ENCODE results near the gene SELENOS.
"Not testable (repeated sequence)": the region's sequence is repeated elsewhere in the genome, so short reads cannot be mapped to it uniquely, and the experiment has no call there.

Gene SELENOS

GRCh38 chr15:101296418-101297405 is 19.4 kb upstream of the SELENOS start:
- H3K27ac Mint-ChIP-seq: peak overlapping the region; percentile 96
- DNase-seq (ENCODE audit: low spot score in 2 of 2): no peak

GRCh38 chr15:101295607-101296161 is 18.4 kb upstream of the SELENOS start:
- DNase-seq (ENCODE audit: low spot score in 2 of 2) (peak in 1 of 2 donors; percentile 57), ATAC-seq (no peak)
- Mint-ChIP-seq H3K4me1 (peaks cover 24% of the 10 kb centered on the region), H3K27ac (peak overlapping the region; percentile 96), H3K9me3 (no peaks in the 10 kb centered on the region), H3K4me3 (peak overlapping the region; percentile 96), H3K36me3 (peaks cover 49% of the 10 kb centered on the region)

More at GRCh38 chr15:101296418-101297405, 19.4 kb upstream of the SELENOS start:
- peaks cover 39% of the 10 kb centered on the region for H3K36me3 Mint-ChIP-seq
- no peaks in the 10 kb centered on the region for H3K9me3 Mint-ChIP-seq
- peaks cover 24% of the 10 kb centered on the region for H3K4me1 Mint-ChIP-seq
- H3K4me3 Mint-ChIP-seq: peak overlapping the region; percentile 96
- no peak for ATAC-seq

GRCh38 chr15:101294731-101295606 is 17.7 kb upstream of the SELENOS start, which contains the start of gene SNRPA1:
Gene SNRPA1, minus strand, starts transcription at chr15:101295248. Its CDS starts 70 bp downstream, at chr15:101295178.
- no peaks in the 10 kb centered on the region for H3K9me3 Mint-ChIP-seq
- peaks cover 56% of the 10 kb centered on the region for H3K36me3 Mint-ChIP-seq
- peaks cover 24% of the 10 kb centered on the region for H3K4me1 Mint-ChIP-seq

GRCh38 chr15:101293122-101293521 is 15.8 kb upstream of the SELENOS start:
- no peak for DNase-seq (ENCODE audit: low spot score in 2 of 2)
- H3K27ac Mint-ChIP-seq: peak overlapping the region; percentile 96
- H3K4me1 Mint-ChIP-seq: peaks cover 39% of the 10 kb centered on the region

More at GRCh38 chr15:101294731-101295606, 17.7 kb upstream of the SELENOS start, which contains the start of gene SNRPA1:
- ATAC-seq: peak; percentile 92
- Mint-ChIP-seq H3K27ac (peak within 1 kb of the TSS; percentile 96), H3K4me3 (peak within 1 kb of the TSS; percentile 96)
- DNase-seq (ENCODE audit: low spot score in 2 of 2): peak; percentile 97 to 99

GRCh38 chr15:101288905-101289513 is 11.7 kb upstream of the SELENOS start:
- H3K4me3 Mint-ChIP-seq: no peak overlapping the region
- peaks cover 32% of the 10 kb centered on the region for H3K4me1 Mint-ChIP-seq
- DNase-seq (ENCODE audit: low spot score in 2 of 2) (no peak), ATAC-seq (peak; percentile 56)
- H3K27ac Mint-ChIP-seq: no peak overlapping the region
- H3K9me3 Mint-ChIP-seq: no peaks in the 10 kb centered on the region
- peaks cover 100% of the 10 kb centered on the region for H3K36me3 Mint-ChIP-seq

More at GRCh38 chr15:101293122-101293521, 15.8 kb upstream of the SELENOS start:
- H3K36me3 Mint-ChIP-seq: peaks cover 75% of the 10 kb centered on the region
- H3K9me3 Mint-ChIP-seq: no peaks in the 10 kb centered on the region
- peak overlapping the region; percentile 96 for H3K4me3 Mint-ChIP-seq
- ATAC-seq: no peak

GRCh38 chr15:101287342-101287741 is 10.1 kb upstream of the SELENOS start:
- not testable (repeated sequence) for H3K4me3 Mint-ChIP-seq; H3K27ac Mint-ChIP-seq; H3K9me3 Mint-ChIP-seq; ATAC-seq; DNase-seq (ENCODE audit: low spot score in 2 of 2)
- peaks cover 19% of the 10 kb centered on the region for H3K4me1 Mint-ChIP-seq
- peaks cover 100% of the 10 kb centered on the region for H3K36me3 Mint-ChIP-seq

GRCh38 chr15:101286471-101287114 is 9.3 kb upstream of the SELENOS start:
- H3K27ac Mint-ChIP-seq: no peak overlapping the region
- H3K4me1 Mint-ChIP-seq: peaks cover 15% of the 10 kb centered on the region
- no peak for DNase-seq (ENCODE audit: low spot score in 2 of 2)
- ATAC-seq: no peak
- peaks cover 100% of the 10 kb centered on the region for H3K36me3 Mint-ChIP-seq
- H3K4me3 Mint-ChIP-seq: no peak overlapping the region
- no peaks in the 10 kb centered on the region for H3K9me3 Mint-ChIP-seq

GRCh38 chr15:101283931-101284330 is 6.6 kb upstream of the SELENOS start:
- Mint-ChIP-seq H3K36me3 (peaks cover 100% of the 10 kb centered on the region), H3K4me3 (no peak overlapping the region), H3K4me1 (peaks cover 8% of the 10 kb centered on the region), H3K9me3 (no peaks in the 10 kb centered on the region), H3K27ac (peak overlapping the region; percentile 40)
- ATAC-seq: peak; percentile 47
- no peak for DNase-seq (ENCODE audit: low spot score in 2 of 2)

- no peak overlapping the region for H3K4me3 Mint-ChIP-seq
- DNase-seq (ENCODE audit: low spot score in 2 of 2): no peak
Observed at GRCh38 chr15:101280007-101280406, 2.7 kb upstream of the SELENOS start.

GRCh38 chr15:101277943-101278564 is 769 bp upstream of the SELENOS start:
- Mint-ChIP-seq H3K36me3 (peaks cover 89% of the 10 kb centered on the region), H3K27ac (peak overlapping the region; percentile 95), H3K9me3 (no peaks in the 10 kb centered on the region), H3K4me1 (peaks cover 41% of the 10 kb centered on the region), H3K4me3 (peak overlapping the region; percentile 98)
- DNase-seq (ENCODE audit: low spot score in 2 of 2) (no peak), ATAC-seq (no peak)

More at GRCh38 chr15:101280007-101280406, 2.7 kb upstream of the SELENOS start:
- no peak overlapping the region for H3K27ac Mint-ChIP-seq
- H3K9me3 Mint-ChIP-seq: no peaks in the 10 kb centered on the region
- ATAC-seq: no peak
- peaks cover 89% of the 10 kb centered on the region for H3K36me3 Mint-ChIP-seq
- H3K4me1 Mint-ChIP-seq: peaks cover 26% of the 10 kb centered on the region

- H3K9me3 Mint-ChIP-seq: no peaks in the 10 kb centered on the region
- ATAC-seq (peak; percentile 68), DNase-seq (ENCODE audit: low spot score in 2 of 2) (peak in 1 of 2 donors; percentile 69)
- H3K4me1 Mint-ChIP-seq: peaks cover 41% of the 10 kb centered on the region
- H3K27ac Mint-ChIP-seq: peak overlapping the region; percentile 95
- peaks cover 89% of the 10 kb centered on the region for H3K36me3 Mint-ChIP-seq
- H3K4me3 Mint-ChIP-seq: peak overlapping the region; percentile 98
Observed at GRCh38 chr15:101276501-101277037, 716 bp downstream of the SELENOS start.

- peaks cover 41% of the 10 kb centered on the region for H3K4me1 Mint-ChIP-seq
- H3K9me3 Mint-ChIP-seq: no peaks in the 10 kb centered on the region
- ATAC-seq (peak; percentile 36), DNase-seq (ENCODE audit: low spot score in 2 of 2) (no peak)
- peaks cover 89% of the 10 kb centered on the region for H3K36me3 Mint-ChIP-seq
- peak overlapping the region; percentile 98 for H3K4me3 Mint-ChIP-seq
- H3K27ac Mint-ChIP-seq: peak overlapping the region; percentile 90
Observed at GRCh38 chr15:101275018-101275417, 2.3 kb downstream of the SELENOS start.

- DNase-seq (ENCODE audit: low spot score in 2 of 2) (no peak), ATAC-seq (no peak)
- H3K9me3 Mint-ChIP-seq: no peaks in the 10 kb centered on the region
- no peak overlapping the region for H3K4me3 Mint-ChIP-seq
- H3K36me3 Mint-ChIP-seq: peaks cover 89% of the 10 kb centered on the region
- peak overlapping the region; percentile 4 for H3K27ac Mint-ChIP-seq
- H3K4me1 Mint-ChIP-seq: peaks cover 48% of the 10 kb centered on the region
Observed at GRCh38 chr15:101273534-101273933, 3.8 kb downstream of the SELENOS start.
